Loucy (cell line): ENCODE measurements around the gene MAP4K3.
A peak's percentile ranks its signal among the peaks of the same experiment; 100 is the strongest.

Source experiments
- H2AFZ ChIP-seq: fragments of 200-600 bp; sonication (generic); 2 replicates; pipeline ENCODE4 v1.6.0; 2016; ENCODE audit warnings: antibody characterized with exemption, mild to moderate bottlenecking, low read length, moderate library complexity
- H3F3A ChIP-seq: fragments of 200-600 bp; 2 replicates; pipeline ENCODE4 v1.6.0; 2016; ENCODE audit warnings: antibody characterized with exemption, low read depth, mild to moderate bottlenecking
- H3K27me3 ChIP-seq: fragments of 200-600 bp; sonication (generic); 2 replicates; pipeline ENCODE4 v1.6.1; 2014; ENCODE audit warnings: low read length, mild to moderate bottlenecking; ENCODE audit not compliant: insufficient read depth, poor library complexity, severe bottlenecking
- H3K36me3 ChIP-seq: fragments of 200-600 bp; sonication (generic); 2 replicates; pipeline ENCODE4 v1.6.1; 2016; ENCODE audit warnings: low read length; ENCODE audit not compliant: insufficient read depth
- H3K4me1 ChIP-seq: fragments of 200-600 bp; sonication (generic); 2 replicates; pipeline ENCODE4 v1.5.1; 2014; ENCODE audit warnings: low read length, mild to moderate bottlenecking; ENCODE audit not compliant: insufficient read depth, poor library complexity, severe bottlenecking
- H3K4me2 ChIP-seq: fragments of 200-600 bp; sonication (generic); 2 replicates; pipeline ENCODE4 v1.6.0; 2014; ENCODE audit warnings: antibody characterized with exemption, low read length, low read depth, mild to moderate bottlenecking; ENCODE audit not compliant: poor library complexity, severe bottlenecking
- H3K4me3 ChIP-seq: fragments of 200-600 bp; sonication (generic); 2 replicates; pipeline ENCODE4 v1.5.1; 2014; ENCODE audit warnings: low read length, mild to moderate bottlenecking, mixed read lengths; ENCODE audit not compliant: poor library complexity, severe bottlenecking
- H3K79me2 ChIP-seq: fragments of 200-600 bp; sonication (generic); 2 replicates; pipeline ENCODE4 v1.6.1; 2014; ENCODE audit warnings: low read length; ENCODE audit not compliant: insufficient read depth
- H3K9ac ChIP-seq: fragments of 200-600 bp; sonication (generic); 2 replicates; pipeline ENCODE4 v1.6.0; 2014; ENCODE audit warnings: mild to moderate bottlenecking, low read depth, low read length, moderate library complexity; ENCODE audit not compliant: poor library complexity, severe bottlenecking
- H3K9me2 ChIP-seq: fragments of 200-600 bp; sonication (generic); replicated peaks from 2 replicates; pipeline ENCODE4 v1.6.1; 2016; ENCODE audit warnings: low read depth, low read length, mixed read lengths
- H3K9me3 ChIP-seq: fragments of 200-600 bp; sonication (generic); 2 replicates; pipeline ENCODE4 v1.6.1; 2014; ENCODE audit warnings: mild to moderate bottlenecking, antibody characterized with exemption, low read length, low read depth; ENCODE audit not compliant: insufficient read depth
- H4K20me1 ChIP-seq: fragments of 200-600 bp; sonication (generic); 2 replicates; pipeline ENCODE4 v1.6.0; 2014; ENCODE audit warnings: antibody characterized with exemption, low read length, mild to moderate bottlenecking; ENCODE audit not compliant: insufficient read depth, poor library complexity, severe bottlenecking
- CTCF ChIP-seq: fragments of 200-600 bp; sonication (generic); conservative IDR thresholded peaks from 2 replicates; pipeline ENCODE4 v1.5.1; 2014; ENCODE audit warnings: mild to moderate bottlenecking, antibody characterized with exemption, low read length
- EZH2phosphoT487 ChIP-seq: fragments of 200-600 bp; IDR thresholded peaks from 2 replicates; pipeline ENCODE4 v1.6.1; 2018; ENCODE audit warnings: antibody characterized with exemption, mild to moderate bottlenecking, moderate library complexity, borderline replicate concordance

Gene MAP4K3

GRCh38 chr2:39269941-39270340, 167.1 kb downstream of the MAP4K3 start:
- no peaks in the 10 kb centered on the region for H3K9me2 ChIP-seq
- no peak overlapping the region for H2AFZ ChIP-seq
- no peaks in the 10 kb centered on the region for H4K20me1 ChIP-seq
- H3K4me2 ChIP-seq = no peak overlapping the region
- no peaks in the 10 kb centered on the region for H3K9me3 ChIP-seq
- peaks cover 17% of the 10 kb centered on the region for H3K4me1 ChIP-seq
- no peaks in the 10 kb centered on the region for H3K36me3 ChIP-seq
- H3F3A ChIP-seq = 0 out of 2 replicates have a peak, but pooled peaks cover 4% of the 10 kb centered on the region
- no peak overlapping the region for H3K4me3 ChIP-seq
- H3K79me2 ChIP-seq = no peaks in the 10 kb centered on the region
- no peak overlapping the region for H3K9ac ChIP-seq
- TF ChIP-seq EZH2phosphoT487 (no peak), CTCF (no peak)
- no peaks in the 10 kb centered on the region for H3K27me3 ChIP-seq

- no peak overlapping the region for H2AFZ ChIP-seq
- H3K9ac ChIP-seq = no peak overlapping the region
- H3K4me3 ChIP-seq = no peak overlapping the region
- 0 out of 2 replicates have a peak, but pooled peaks cover 4% of the 10 kb centered on the region for H3F3A ChIP-seq
- H3K36me3 ChIP-seq = no peaks in the 10 kb centered on the region; the same call in 1 of the 2 replicates
- H3K9me2 ChIP-seq = no peaks in the 10 kb centered on the region
- no peaks in the 10 kb centered on the region for H3K9me3 ChIP-seq
- H3K79me2 ChIP-seq = no peaks in the 10 kb centered on the region
- H3K4me1 ChIP-seq = peaks cover 26% of the 10 kb centered on the region
- H3K27me3 ChIP-seq = no peaks in the 10 kb centered on the region
- H4K20me1 ChIP-seq = no peaks in the 10 kb centered on the region
- no peak overlapping the region for H3K4me2 ChIP-seq
- TF ChIP-seq CTCF (no peak), EZH2phosphoT487 (no peak)
Observed at GRCh38 chr2:39266916-39267434, 170.1 kb downstream of the MAP4K3 start.

- Histone ChIP-seq H3K4me2 (peak overlapping the region; percentile 57), H3K9me2 (no peaks in the 10 kb centered on the region), H3K27me3 (no peaks in the 10 kb centered on the region), H3K9ac (no peak overlapping the region), H4K20me1 (no peaks in the 10 kb centered on the region), H3K4me3 (no peak overlapping the region), H3F3A (0 out of 2 replicates have a peak, but pooled peaks cover 4% of the 10 kb centered on the region), H2AFZ (no peak overlapping the region), H3K4me1 (peaks cover 26% of the 10 kb centered on the region), H3K36me3 (no peaks in the 10 kb centered on the region; the same call in 1 of the 2 replicates), H3K79me2 (no peaks in the 10 kb centered on the region), H3K9me3 (no peaks in the 10 kb centered on the region)
- no peak for TF ChIP-seq CTCF
- TF ChIP-seq EZH2phosphoT487 = no peak
Observed at GRCh38 chr2:39266139-39266805, 170.8 kb downstream of the MAP4K3 start.
